ENCODE results near the gene IGSF21. TPM values are rescaled to one million over a fixed set of nuclear protein-coding genes. Genes with fewer than 3 reads are reported as not detected.

The IGSF21 gene
- polyA plus RNA-seq, 3 donors = not detected

- Histone ChIP-seq H3K9me3 (replicated peaks in 1 of 2; ENCODE audit: control insufficient read depth in 1 of 2, insufficient read depth in 1 of 2, low read length in 2 of 2) (peaks cover 5 to 7% of the 10 kb centered on the region in 2 donors), H3K36me3 (replicated peaks in 1 of 2; ENCODE audit: control insufficient read depth in 1 of 2, insufficient read depth in 2 of 2, low read length in 2 of 2) (no peaks in the 10 kb centered on the region), H3K27ac (ENCODE audit: low read depth in 1 of 2, low read length in 2 of 2) (no peak overlapping the region), H3K4me2 (replicated peaks; ENCODE audit: extremely low read depth, low read length, poor library complexity, severe bottlenecking) (no peak overlapping the region), H3K4me3 (replicated peaks in 1 of 3; ENCODE audit: low read depth in 2 of 3, low read length in 3 of 3) (no peak overlapping the region), H4K20me1 (ENCODE audit: insufficient read depth, low read length) (no peaks in the 10 kb centered on the region), H3K9ac (ENCODE audit: insufficient read depth, low read length, poor library complexity, severe bottlenecking) (no peak overlapping the region), H3K27me3 (ENCODE audit: control insufficient read depth in 2 of 2, insufficient read depth in 2 of 2, low read length in 2 of 2) (peaks cover 0 to 2% of the 10 kb centered on the region in 2 donors), H2AFZ (ENCODE audit: insufficient read depth, low read depth, low read length, poor library complexity, severe bottlenecking) (no peak overlapping the region), H3K79me2 (ENCODE audit: insufficient read depth, low read length) (no peaks in the 10 kb centered on the region), H3K4me1 (ENCODE audit: control insufficient read depth in 1 of 2, insufficient read depth in 2 of 2, low read length in 2 of 2) (no peaks in the 10 kb centered on the region)
- 95% methylated on average over 4 of the region's 5 CpGs for WGBS (ENCODE audit: insufficient coverage)
- DNase-seq = no peak
- peaks cover 2 to 8% (median 4%) of the 10 kb centered on the region in 3 donors for H3K27me3 Mint-ChIP-seq (ENCODE audit: low read depth in 3 of 3)
- TF ChIP-seq, protein P1, sequence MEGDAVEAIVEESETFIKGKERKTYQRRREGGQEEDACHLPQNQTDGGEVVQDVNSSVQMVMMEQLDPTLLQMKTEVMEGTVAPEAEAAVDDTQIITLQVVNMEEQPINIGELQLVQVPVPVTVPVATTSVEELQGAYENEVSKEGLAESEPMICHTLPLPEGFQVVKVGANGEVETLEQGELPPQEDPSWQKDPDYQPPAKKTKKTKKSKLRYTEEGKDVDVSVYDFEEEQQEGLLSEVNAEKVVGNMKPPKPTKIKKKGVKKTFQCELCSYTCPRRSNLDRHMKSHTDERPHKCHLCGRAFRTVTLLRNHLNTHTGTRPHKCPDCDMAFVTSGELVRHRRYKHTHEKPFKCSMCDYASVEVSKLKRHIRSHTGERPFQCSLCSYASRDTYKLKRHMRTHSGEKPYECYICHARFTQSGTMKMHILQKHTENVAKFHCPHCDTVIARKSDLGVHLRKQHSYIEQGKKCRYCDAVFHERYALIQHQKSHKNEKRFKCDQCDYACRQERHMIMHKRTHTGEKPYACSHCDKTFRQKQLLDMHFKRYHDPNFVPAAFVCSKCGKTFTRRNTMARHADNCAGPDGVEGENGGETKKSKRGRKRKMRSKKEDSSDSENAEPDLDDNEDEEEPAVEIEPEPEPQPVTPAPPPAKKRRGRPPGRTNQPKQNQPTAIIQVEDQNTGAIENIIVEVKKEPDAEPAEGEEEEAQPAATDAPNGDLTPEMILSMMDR (IDR thresholded peaks at IDR 0.05) = no peak
- peaks cover 1 to 12% (median 8%) of the 10 kb centered on the region in 7 donors for H3K9me3 Mint-ChIP-seq
- intact Hi-C loops (cut with micrococcal nuclease) = no loop called here
- H3K27ac Mint-ChIP-seq = no peak overlapping the region
- no peaks in the 10 kb centered on the region for H3K4me1 Mint-ChIP-seq
- H3K36me3 Mint-ChIP-seq = no peaks in the 10 kb centered on the region
- H3K4me3 Mint-ChIP-seq = no peak overlapping the region
These were observed 315.4 kb downstream of the IGSF21 start for GRCh38 chr1:18422954-18423353.

DNA sequence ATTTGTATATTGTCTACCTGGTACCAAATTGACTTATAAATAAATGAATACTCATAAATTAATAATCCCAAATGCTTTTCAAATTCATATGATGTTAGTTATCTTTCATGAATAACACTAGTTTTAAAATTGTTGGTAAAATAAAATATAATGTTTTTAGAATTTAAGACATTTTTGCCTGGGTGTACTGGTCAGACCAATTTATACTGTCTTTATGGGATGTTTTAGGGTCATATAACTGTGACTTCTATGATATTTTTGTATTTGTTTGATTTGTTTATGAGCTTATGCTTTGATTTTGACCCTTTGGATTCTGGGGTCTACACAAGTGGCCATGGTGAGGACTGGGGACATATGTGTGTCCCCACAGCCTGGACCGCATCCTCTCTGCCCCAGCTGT, 319.0 kb downstream of the IGSF21 start:
- no peak overlapping the region for H3K9ac ChIP-seq (ENCODE audit: insufficient read depth, low read length, poor library complexity, severe bottlenecking)
- no peak overlapping the region for H3K4me3 ChIP-seq (replicated peaks in 1 of 3; ENCODE audit: low read depth in 2 of 3, low read length in 3 of 3)
- Mint-ChIP-seq H3K36me3 (no peaks in the 10 kb centered on the region), H3K9me3 (peaks cover 3 to 15% (median 9%) of the 10 kb centered on the region in 7 donors), H3K27ac (no peak overlapping the region), H3K4me1 (no peaks in the 10 kb centered on the region), H3K27me3 (ENCODE audit: low read depth in 3 of 3) (peaks cover 0 to 5% (median 2%) of the 10 kb centered on the region in 3 donors), H3K4me3 (no peak overlapping the region)
- no peak overlapping the region for H3K27ac ChIP-seq (ENCODE audit: low read depth in 1 of 2, low read length in 2 of 2)
- TF ChIP-seq, protein P1 (IDR thresholded peaks at IDR 0.05) = no peak
- intact Hi-C loops (cut with micrococcal nuclease) = no loop called here
- no peaks in the 10 kb centered on the region for H3K79me2 ChIP-seq (ENCODE audit: insufficient read depth, low read length)
- peaks cover 0 to 2% of the 10 kb centered on the region in 2 donors for H3K27me3 ChIP-seq (ENCODE audit: control insufficient read depth in 2 of 2, insufficient read depth in 2 of 2, low read length in 2 of 2)
- no peaks in the 10 kb centered on the region for H3K4me1 ChIP-seq (ENCODE audit: control insufficient read depth in 1 of 2, insufficient read depth in 2 of 2, low read length in 2 of 2)
- no peaks in the 10 kb centered on the region for H4K20me1 ChIP-seq (ENCODE audit: insufficient read depth, low read length)
- no peak overlapping the region for H3K4me2 ChIP-seq (replicated peaks; ENCODE audit: extremely low read depth, low read length, poor library complexity, severe bottlenecking)
- no peak for DNase-seq
- peaks cover 5 to 7% of the 10 kb centered on the region in 2 donors for H3K9me3 ChIP-seq (replicated peaks in 1 of 2; ENCODE audit: control insufficient read depth in 1 of 2, insufficient read depth in 1 of 2, low read length in 2 of 2)
- H3K36me3 ChIP-seq (replicated peaks in 1 of 2; ENCODE audit: control insufficient read depth in 1 of 2, insufficient read depth in 2 of 2, low read length in 2 of 2) = no peaks in the 10 kb centered on the region
- no peak overlapping the region for H2AFZ ChIP-seq (ENCODE audit: insufficient read depth, low read depth, low read length, poor library complexity, severe bottlenecking)
- WGBS (ENCODE audit: insufficient coverage) = 100% methylated on average over 1 of the region's 1 CpG
